Suprapubic skin (tissue), 4 donors: Measurements from ENCODE around the gene CACNB3.

ENCODE experiments used
- POLR2A ChIP-seq, 2 donors: fragments of 450-650 bp; IDR thresholded peaks; one replicate each; pipeline ENCODE4 v1.6.1; 2017; ENCODE audit warnings: antibody characterized with exemption in 2 of 2, mild to moderate bottlenecking in 2 of 2, moderate library complexity in 2 of 2
- POLR2AphosphoS5 ChIP-seq, 3 donors: sonication (generic); formaldehyde crosslinking; IDR thresholded peaks; one replicate each; pipeline ENCODE4 v1.6.1; 2017; ENCODE audit warnings: antibody characterized with exemption in 3 of 3
- TF ChIP-seq, protein P1 (sequence below), 2 donors: fragments of 200-600 bp in 1 of 2; fragments of 450-650 bp in 1 of 2; sonication (generic) in 1 of 2; IDR thresholded peaks; one replicate each; pipeline ENCODE4 v1.5.1; 2016 to 2019; ENCODE audit warnings: antibody characterized with exemption in 2 of 2, mild to moderate bottlenecking in 1 of 2, moderate library complexity in 1 of 2

DNA sequence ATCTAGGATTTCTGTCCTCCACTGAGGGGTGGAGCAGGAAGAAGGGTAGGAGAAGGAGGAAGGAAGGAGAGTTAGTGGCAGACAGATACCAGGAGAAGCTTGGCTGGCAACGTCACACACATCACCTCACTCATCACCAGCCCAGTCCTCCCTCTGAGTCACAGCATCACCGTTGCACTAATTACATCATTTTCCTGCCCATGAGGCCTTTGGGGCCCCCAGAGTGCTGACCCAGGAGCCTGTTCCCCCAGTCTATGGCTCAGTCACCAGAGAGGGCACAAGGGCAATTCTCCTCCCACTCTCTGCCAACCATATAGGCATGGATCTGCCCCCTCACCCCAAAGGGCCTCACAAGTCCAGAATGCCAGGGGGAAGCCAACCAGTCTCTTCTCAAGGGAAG lies 42.8 kb downstream of the CACNB3 start:
- TF ChIP-seq, protein P1, sequence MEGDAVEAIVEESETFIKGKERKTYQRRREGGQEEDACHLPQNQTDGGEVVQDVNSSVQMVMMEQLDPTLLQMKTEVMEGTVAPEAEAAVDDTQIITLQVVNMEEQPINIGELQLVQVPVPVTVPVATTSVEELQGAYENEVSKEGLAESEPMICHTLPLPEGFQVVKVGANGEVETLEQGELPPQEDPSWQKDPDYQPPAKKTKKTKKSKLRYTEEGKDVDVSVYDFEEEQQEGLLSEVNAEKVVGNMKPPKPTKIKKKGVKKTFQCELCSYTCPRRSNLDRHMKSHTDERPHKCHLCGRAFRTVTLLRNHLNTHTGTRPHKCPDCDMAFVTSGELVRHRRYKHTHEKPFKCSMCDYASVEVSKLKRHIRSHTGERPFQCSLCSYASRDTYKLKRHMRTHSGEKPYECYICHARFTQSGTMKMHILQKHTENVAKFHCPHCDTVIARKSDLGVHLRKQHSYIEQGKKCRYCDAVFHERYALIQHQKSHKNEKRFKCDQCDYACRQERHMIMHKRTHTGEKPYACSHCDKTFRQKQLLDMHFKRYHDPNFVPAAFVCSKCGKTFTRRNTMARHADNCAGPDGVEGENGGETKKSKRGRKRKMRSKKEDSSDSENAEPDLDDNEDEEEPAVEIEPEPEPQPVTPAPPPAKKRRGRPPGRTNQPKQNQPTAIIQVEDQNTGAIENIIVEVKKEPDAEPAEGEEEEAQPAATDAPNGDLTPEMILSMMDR (IDR thresholded peaks at IDR 0.05) = no peak
- TF ChIP-seq POLR2AphosphoS5 (IDR thresholded peaks at IDR 0.05) = no peak
- no peak for TF ChIP-seq POLR2A (IDR thresholded peaks at IDR 0.05)
